ENCODE results near the gene PPP1R11.

DNA sequence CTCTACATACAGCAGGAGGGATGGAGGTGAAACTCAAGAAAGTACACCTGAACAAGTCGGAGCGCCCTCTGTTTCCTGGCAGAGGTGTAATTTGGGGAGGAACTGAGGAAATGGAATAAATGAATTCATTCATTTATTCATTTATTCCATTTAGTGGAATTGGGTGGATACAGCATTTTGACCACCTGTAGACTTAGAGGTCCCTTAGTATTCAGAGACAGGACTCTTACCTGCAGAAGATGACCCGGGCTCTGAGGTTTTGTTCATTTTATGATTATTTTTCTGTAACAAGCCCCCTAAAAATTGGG lies 36.8 kb downstream of the PPP1R11 start:
- TF ChIP-seq, protein P1, sequence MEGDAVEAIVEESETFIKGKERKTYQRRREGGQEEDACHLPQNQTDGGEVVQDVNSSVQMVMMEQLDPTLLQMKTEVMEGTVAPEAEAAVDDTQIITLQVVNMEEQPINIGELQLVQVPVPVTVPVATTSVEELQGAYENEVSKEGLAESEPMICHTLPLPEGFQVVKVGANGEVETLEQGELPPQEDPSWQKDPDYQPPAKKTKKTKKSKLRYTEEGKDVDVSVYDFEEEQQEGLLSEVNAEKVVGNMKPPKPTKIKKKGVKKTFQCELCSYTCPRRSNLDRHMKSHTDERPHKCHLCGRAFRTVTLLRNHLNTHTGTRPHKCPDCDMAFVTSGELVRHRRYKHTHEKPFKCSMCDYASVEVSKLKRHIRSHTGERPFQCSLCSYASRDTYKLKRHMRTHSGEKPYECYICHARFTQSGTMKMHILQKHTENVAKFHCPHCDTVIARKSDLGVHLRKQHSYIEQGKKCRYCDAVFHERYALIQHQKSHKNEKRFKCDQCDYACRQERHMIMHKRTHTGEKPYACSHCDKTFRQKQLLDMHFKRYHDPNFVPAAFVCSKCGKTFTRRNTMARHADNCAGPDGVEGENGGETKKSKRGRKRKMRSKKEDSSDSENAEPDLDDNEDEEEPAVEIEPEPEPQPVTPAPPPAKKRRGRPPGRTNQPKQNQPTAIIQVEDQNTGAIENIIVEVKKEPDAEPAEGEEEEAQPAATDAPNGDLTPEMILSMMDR (conservative IDR thresholded peaks at IDR 0.05; ENCODE audit: low read depth, low read length) = no peak
- TF ChIP-seq FOS (IDR thresholded peaks at IDR 0.05; ENCODE audit: low read depth, low read length) (no peak), POLR2A (IDR thresholded peaks at IDR 0.05; ENCODE audit: low read depth, low read length) (no peak), MAZ (IDR thresholded peaks at IDR 0.05; ENCODE audit: borderline replicate concordance, low read depth, low read length) (no peak), SMC3 (IDR thresholded peaks at IDR 0.05; ENCODE audit: low read depth, low read length) (no peak), MXI1 (IDR thresholded peaks at IDR 0.05; ENCODE audit: borderline replicate concordance, low read depth, low read length) (no peak), RCOR1 (IDR thresholded peaks at IDR 0.05; ENCODE audit: insufficient replicate concordance, low read length) (no peak), BHLHE40 (IDR thresholded peaks at IDR 0.05; ENCODE audit: low read depth, low read length) (no peak), CEBPB (IDR thresholded peaks at IDR 0.05; ENCODE audit: low read depth, low read length) (no peak), NFE2L2 (IDR thresholded peaks at IDR 0.05; ENCODE audit: low read depth, low read length) (no peak), CHD1 (IDR thresholded peaks at IDR 0.05; ENCODE audit: low read depth, low read length) (no peak), MAFK (IDR thresholded peaks at IDR 0.05; ENCODE audit: low read depth, low read length) (no peak)
- TF ChIP-seq, protein P2, sequence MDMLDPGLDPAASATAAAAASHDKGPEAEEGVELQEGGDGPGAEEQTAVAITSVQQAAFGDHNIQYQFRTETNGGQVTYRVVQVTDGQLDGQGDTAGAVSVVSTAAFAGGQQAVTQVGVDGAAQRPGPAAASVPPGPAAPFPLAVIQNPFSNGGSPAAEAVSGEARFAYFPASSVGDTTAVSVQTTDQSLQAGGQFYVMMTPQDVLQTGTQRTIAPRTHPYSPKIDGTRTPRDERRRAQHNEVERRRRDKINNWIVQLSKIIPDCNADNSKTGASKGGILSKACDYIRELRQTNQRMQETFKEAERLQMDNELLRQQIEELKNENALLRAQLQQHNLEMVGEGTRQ (IDR thresholded peaks at IDR 0.05; ENCODE audit: low read depth, low read length) = no peak

All from IMR-90 (cell line).